H1 (cell line): ENCODE data around the gene ENTPD5. TPM values are rescaled to one million over a fixed set of nuclear protein-coding genes. Genes with fewer than 3 reads are reported as not detected.

Source experiments
- CTCF ChIA-PET: fragments of 300-600 bp; sonication (Branson Sonifier 250); formaldehyde crosslinking; loops from one replicate; lab custom pipeline; 2021; ENCODE audit not compliant: partially characterized antibody; lab: Charles Lee
- POLR2A ChIA-PET: fragments of 300-600 bp; sonication (Branson Sonifier 250); formaldehyde crosslinking; loops from one replicate; lab custom pipeline; 2021; ENCODE audit warnings: inconsistent platforms; ENCODE audit not compliant: partially characterized antibody; lab: Charles Lee
- DNase-seq, 2 experiments: peaks; one replicate each; pipeline versions ENCODE4 v3.0.0 to v3.0.0-alpha.2; 2010 to 2022; ENCODE audit warnings: low spot score in 2 of 2, low read depth in 1 of 2, mixed read lengths in 1 of 2
- FAIRE-seq: peaks from 2 replicates; lab custom pipeline; 2011; peaks lifted over from hg19 to GRCh38; lab: Jason Lieb, UNC
- H2AFZ ChIP-seq: 2 replicates; pipeline ENCODE4 v1.8.1; 2012; ENCODE audit warnings: low read length, inconsistent platforms
- H2AK5ac ChIP-seq: 2 replicates; pipeline ENCODE4 v1.6.1; 2013; ENCODE audit warnings: low read depth, low read length
- H2BK120ac ChIP-seq: replicated peaks from 2 replicates; pipeline ENCODE3; 2013; ENCODE audit warnings: low read depth, low read length, inconsistent platforms
- H2BK12ac ChIP-seq: 2 replicates; pipeline ENCODE4 v1.6.1; 2013; ENCODE audit warnings: low read depth, low read length
- H2BK15ac ChIP-seq: 2 replicates; pipeline ENCODE4 v1.6.1; 2013; ENCODE audit warnings: low read length
- H2BK20ac ChIP-seq: 2 replicates; pipeline ENCODE4 v1.6.1; 2013; ENCODE audit warnings: low read length
- H2BK5ac ChIP-seq: 2 replicates; pipeline ENCODE4 v1.6.1; 2013; ENCODE audit warnings: low read depth, low read length
- H3K14ac ChIP-seq: 2 replicates; pipeline ENCODE4 v1.6.1; 2013; ENCODE audit warnings: inconsistent platforms; ENCODE audit not compliant: insufficient read length
- H3K18ac ChIP-seq: 2 replicates; pipeline ENCODE4 v1.6.1; 2013; ENCODE audit warnings: low read length; ENCODE audit errors: extremely low read depth
- H3K23ac ChIP-seq: 2 replicates; pipeline ENCODE4 v1.6.1; 2013; ENCODE audit warnings: inconsistent platforms; ENCODE audit not compliant: insufficient read length
- H3K23me2 ChIP-seq: 2 replicates; pipeline ENCODE4 v1.6.1; 2013; ENCODE audit warnings: low read depth, low read length
- H3K27ac ChIP-seq: 2 replicates; pipeline ENCODE4 v1.6.1; 2011; ENCODE audit warnings: low read depth, low read length, inconsistent platforms
- H3K27me3 ChIP-seq, 4 experiments: replicated peaks in 1 of 4; 1 replicate in 1 of 4; 2 replicates in 3 of 4; pipeline versions ENCODE4 v1.6.1 to v1.8.1; 2011 to 2013; ENCODE audit warnings: low read length in 3 of 4, mild to moderate bottlenecking in 3 of 4, inconsistent platforms in 2 of 4, mixed read lengths in 2 of 4, moderate library complexity in 1 of 4; ENCODE audit not compliant: control insufficient read depth in 3 of 4, insufficient read depth in 3 of 4; ENCODE audit errors: extremely low read depth in 1 of 4
- H3K36me3 ChIP-seq, 4 experiments: 2 replicates each; pipeline versions ENCODE4 v1.6.1 to v1.8.1; 2011 to 2013; ENCODE audit warnings: mild to moderate bottlenecking in 4 of 4, low read length in 3 of 4, moderate library complexity in 2 of 4, control low read depth in 1 of 4, inconsistent platforms in 1 of 4; ENCODE audit not compliant: insufficient read depth in 4 of 4, control insufficient read depth in 2 of 4
- H3K4ac ChIP-seq: replicated peaks from 2 replicates; pipeline ENCODE3; 2013; ENCODE audit warnings: low read length, low read depth, mixed read lengths, inconsistent platforms; ENCODE audit not compliant: insufficient read length
- H3K4me1 ChIP-seq, 4 experiments: replicated peaks in 1 of 4; 1 replicate in 1 of 4; 2 replicates in 3 of 4; pipeline versions ENCODE4 v1.6.1 to v1.8.1; 2011 to 2013; ENCODE audit warnings: low read length in 3 of 4, inconsistent platforms in 2 of 4, mixed read lengths in 1 of 4; ENCODE audit not compliant: insufficient read depth in 4 of 4, control insufficient read depth in 3 of 4
- H3K4me2 ChIP-seq, 2 experiments: 2 replicates each; pipeline versions ENCODE4 v1.6.1 to v1.8.1; 2011 to 2013; ENCODE audit warnings: low read depth in 2 of 2, low read length in 2 of 2, control low read depth in 1 of 2, inconsistent platforms in 1 of 2, mild to moderate bottlenecking in 1 of 2; ENCODE audit not compliant: insufficient read depth in 1 of 2
- H3K4me3 ChIP-seq, 4 experiments: fragments of 200-600, 300-600 bp in 1 of 4; sonication (generic), shearing (Covaris generic), sonication (Bioruptor Twin) in 1 of 4; 2 replicates each; pipeline versions ENCODE4 v1.5.1 to v1.8.1; 2011 to 2016; ENCODE audit warnings: low read length in 4 of 4, low read depth in 3 of 4, control low read depth in 2 of 4, inconsistent platforms in 2 of 4, mild to moderate bottlenecking in 2 of 4, mixed read lengths in 1 of 4, moderate library complexity in 1 of 4; ENCODE audit not compliant: insufficient read depth in 2 of 4; ENCODE audit errors: extremely low read depth in 1 of 4
- H3K56ac ChIP-seq: replicated peaks from 2 replicates; pipeline ENCODE3; 2013; ENCODE audit warnings: low read depth, mild to moderate bottlenecking, mixed read lengths, low read length, inconsistent platforms; ENCODE audit not compliant: insufficient read length
- H3K79me1 ChIP-seq: 2 replicates; pipeline ENCODE4 v1.6.1; 2013; ENCODE audit warnings: low read depth, low read length, control low read depth
- H3K79me2 ChIP-seq, 2 experiments: 2 replicates each; pipeline versions ENCODE4 v1.6.1 to v1.8.1; 2012 to 2013; ENCODE audit warnings: low read length in 2 of 2, mild to moderate bottlenecking in 2 of 2, inconsistent platforms in 1 of 2; ENCODE audit not compliant: insufficient read depth in 2 of 2, control insufficient read depth in 1 of 2
- H3K9ac ChIP-seq, 4 experiments: replicated peaks in 1 of 4; 1 replicate in 1 of 4; 2 replicates in 3 of 4; pipeline versions ENCODE4 v1.6.1 to v1.8.1; 2011 to 2013; ENCODE audit warnings: low read depth in 3 of 4, low read length in 3 of 4, control low read depth in 2 of 4, mild to moderate bottlenecking in 2 of 4, moderate library complexity in 2 of 4, inconsistent platforms in 1 of 4; ENCODE audit errors: extremely low read depth in 1 of 4
- H3K9me3 ChIP-seq, 2 experiments: 2 replicates each; pipeline versions ENCODE4 v1.6.1 to v1.8.1; 2012 to 2013; ENCODE audit warnings: mild to moderate bottlenecking in 2 of 2, moderate library complexity in 2 of 2, control low read depth in 1 of 2, inconsistent platforms in 1 of 2, low read depth in 1 of 2, low read length in 1 of 2, mixed read lengths in 1 of 2; ENCODE audit not compliant: insufficient read depth in 2 of 2
- H4K20me1 ChIP-seq, 2 experiments: replicated peaks in 1 of 2; 2 replicates each; pipeline versions ENCODE3 to v1.8.1; 2011 to 2013; ENCODE audit warnings: inconsistent platforms in 2 of 2, low read length in 2 of 2, mild to moderate bottlenecking in 1 of 2; ENCODE audit not compliant: insufficient read depth in 2 of 2, control insufficient read depth in 1 of 2
- H4K5ac ChIP-seq: 2 replicates; pipeline ENCODE4 v1.6.1; 2013; ENCODE audit warnings: low read length, low read depth, mixed read lengths, inconsistent platforms; ENCODE audit not compliant: insufficient read length
- H4K8ac ChIP-seq: 2 replicates; pipeline ENCODE4 v1.8.0; 2013; ENCODE audit warnings: mild to moderate bottlenecking, moderate library complexity, low read length, inconsistent platforms; ENCODE audit not compliant: insufficient read depth; ENCODE audit errors: extremely low read depth
- H4K91ac ChIP-seq: replicated peaks from 2 replicates; pipeline ENCODE3; 2013; ENCODE audit warnings: low read length, mixed read lengths, inconsistent platforms; ENCODE audit not compliant: insufficient read length
- BRCA1 ChIP-seq: IDR thresholded peaks from 2 replicates; pipeline ENCODE4 v1.6.1; 2012; ENCODE audit warnings: low read depth, low read length, improper control_type of control experiment
- CHD1 ChIP-seq: IDR thresholded peaks from 2 replicates; pipeline ENCODE4 v1.6.1; 2012; ENCODE audit warnings: low read depth, low read length, improper control_type of control experiment
- CTCF ChIP-seq, 3 experiments: IDR thresholded peaks; 1 replicate in 2 of 3; 2 replicates in 1 of 3; pipeline versions ENCODE4 v1.5.1 to v1.6.1; 2011; ENCODE audit warnings: low read length in 3 of 3, mild to moderate bottlenecking in 3 of 3, inconsistent platforms in 2 of 3, low read depth in 1 of 3, moderate library complexity in 1 of 3; ENCODE audit not compliant: insufficient read depth in 1 of 3; ENCODE audit errors: control extremely low read depth in 1 of 3
- E2F6 ChIP-seq: IDR thresholded peaks from 2 replicates; pipeline ENCODE4 v1.6.1; 2012; ENCODE audit warnings: inconsistent platforms
- GABPA ChIP-seq: IDR thresholded peaks from 2 replicates; pipeline ENCODE4 v1.6.1; 2011; ENCODE audit warnings: mild to moderate bottlenecking, low read length, moderate library complexity, borderline replicate concordance; ENCODE audit not compliant: insufficient read depth
- GTF2F1 ChIP-seq: IDR thresholded peaks from 2 replicates; pipeline ENCODE4 v1.6.1; 2012; ENCODE audit warnings: low read depth, low read length, improper control_type of control experiment, borderline replicate concordance
- NRF1 ChIP-seq: IDR thresholded peaks from 2 replicates; pipeline ENCODE4 v1.6.1; 2011; ENCODE audit warnings: mild to moderate bottlenecking, low read depth, low read length, improper control_type of control experiment
- SAP30 ChIP-seq: fragments of 300-600 bp; sonication (generic); IDR thresholded peaks from 2 replicates; pipeline ENCODE4 v1.7.1; 2012; ENCODE audit warnings: low read length, moderate library complexity, mild to moderate bottlenecking, inconsistent platforms; ENCODE audit not compliant: insufficient read depth, insufficient replicate concordance
- SUZ12 ChIP-seq: fragments of 200-600 bp; sonication (generic); IDR thresholded peaks from 2 replicates; pipeline ENCODE4 v1.6.1; 2012; ENCODE audit warnings: mild to moderate bottlenecking, inconsistent platforms, low read length, moderate library complexity, mixed read lengths
- YY1 ChIP-seq: IDR thresholded peaks from 2 replicates; pipeline ENCODE4 v1.6.1; 2011; ENCODE audit warnings: low read depth, mild to moderate bottlenecking, low read length
- ZNF274 ChIP-seq: IDR thresholded peaks from 2 replicates; pipeline ENCODE4 v1.7.0; 2012; ENCODE audit warnings: low read length, borderline replicate concordance; ENCODE audit errors: extremely low read depth
- WGBS, 2 experiments: shearing (Covaris generic) in 1 of 2; methylation state at CpG; one replicate each; pipeline versions ENCODE4 v1.1.6 to v1.1.7; 2013 to 2015; ENCODE audit warnings: low lambda C conversion rate in 2 of 2, mixed read lengths in 2 of 2, inconsistent platforms in 1 of 2, low coverage in 1 of 2, missing lambda C conversion rate in 1 of 2; ENCODE audit not compliant: insufficient replicate concordance in 2 of 2, insufficient coverage in 1 of 2, insufficient read length in 1 of 2; ENCODE audit errors: extremely low coverage in 1 of 2, missing lambda C conversion rate in 1 of 2; 5-methylcytosine and 5-hydroxymethylcytosine counted together
- polyA plus RNA-seq, 7 experiments: library from polyadenylated mRNA; depleted of rRNA in 3 of 7; stranded (reverse) in 5 of 7; unstranded in 2 of 7; fragments of >200 nt in 5 of 7; fragments of 200-250 nt in 2 of 7; gene quantifications; 1 replicate in 5 of 7; 2 replicates in 1 of 7; 4 replicates in 1 of 7; pipeline versions ENCODE4 v1.2.1 to v1.2.3, GENCODE V29; 2011 to 2013; ENCODE audit warnings: missing spikeins in 2 of 7, mixed read lengths in 2 of 7
- total RNA-seq: library from RNA; stranded (reverse); fragmentation: NEBNext Ultra II Directional; extraction: Animal tissue kit (Norgen Biotek cat#: 25700); gene quantifications from 2 replicates; pipeline ENCODE4 v1.2.1, GENCODE V29; 2021

The ENTPD5 gene
- total and polyA plus RNA-seq, 2 of the 8 experiments (the other 6 are each of a cell fraction or from before 2014, with no cell fraction given), result 5.0 to 6.5 TPM

- Histone ChIP-seq H3K36me3 (peaks cover 3 to 56% (median 34%) of the 10 kb centered on the region in 4 experiments; a peak in 7 of 8 replicates), H3K18ac (no peak overlapping the region), H2AFZ (no peak overlapping the region), H3K14ac (no peak overlapping the region), H3K9ac (no peak overlapping the region), H2BK5ac (no peak overlapping the region), H4K91ac (no peak overlapping the region), H3K4me3 (no peak overlapping the region), H3K56ac (no peak overlapping the region), H4K5ac (no peak overlapping the region), H3K79me2 (no peaks in the 10 kb centered on the region), H4K20me1 (no peaks in the 10 kb centered on the region), H3K79me1 (no peaks in the 10 kb centered on the region), H3K23me2 (no peaks in the 10 kb centered on the region), H2BK15ac (no peak overlapping the region), H2AK5ac (no peak overlapping the region), H3K9me3 (no peaks in the 10 kb centered on the region; a peak in 1 of 4 replicates), H3K4me2 (no peak overlapping the region)
- no peak for FAIRE-seq
- TF ChIP-seq ZNF274 (no peak), GTF2F1 (no peak), E2F6 (no peak), CTCF (IDR thresholded peaks at IDR 0.05; ENCODE audit: control extremely low read depth in 1 of 3, insufficient read depth in 1 of 3, low read depth in 1 of 3, low read length in 3 of 3) (no peak), YY1 (no peak), BRCA1 (no peak), NRF1 (no peak), CHD1 (no peak), GABPA (no peak), SUZ12 (no peak), SAP30 (no peak)
- TF ChIP-seq, all 59 proteins: peak for 0
- H3K23ac ChIP-seq, result no peak overlapping the region
- no peak overlapping the region for H2BK20ac ChIP-seq
- no peak overlapping the region for H3K4ac ChIP-seq
- no peak overlapping the region for H2BK12ac ChIP-seq
- CTCF ChIA-PET, result no interaction called here
- 83% methylated on average over 1 of the region's 1 CpG; no CpG with 5 or more reads in 1 of the 2 experiments for whole genome bisulfite sequencing, 2 experiments
- no peak overlapping the region for H3K27ac ChIP-seq
- H3K27me3 ChIP-seq, result no peaks in the 10 kb centered on the region
- no peak overlapping the region for H4K8ac ChIP-seq
- H2BK120ac ChIP-seq, result no peak overlapping the region
- no peaks in the 10 kb centered on the region for H3K4me1 ChIP-seq
- no peak for DNase-seq
- POLR2A ChIA-PET, result no interaction called here
Observed at GRCh38 chr14:73909681-73910080, 109.4 kb downstream of the ENTPD5 start.
